Panc1 (cell line): Measurements from ENCODE around the gene GABARAP. TPM values are rescaled to one million over a fixed set of nuclear protein-coding genes. Genes with fewer than 3 reads are reported as not detected.
A peak's percentile ranks its signal among the peaks of the same experiment; 100 is the strongest.

Experiments used
- ATAC-seq: fragments of 200-7000 bp; cut with Tn5 transposase; 2 replicates; pipeline ENCODE4 v1.9.1; 2020; ENCODE audit warnings: mild to moderate bottlenecking, moderate library complexity
- BruUV-seq: library from RNA; stranded (reverse); fragments of 400-500 nt; replicated peaks from 2 replicates; lab custom pipeline; 2021; lab: Mats Ljungman, UMichigan
- CTCF ChIA-PET: fragments of 300-600 bp; sonication (Branson Sonifier 250); formaldehyde crosslinking; loops from one replicate; lab custom pipeline; 2022; ENCODE audit warnings: antibody characterized with exemption; lab: Charles Lee
- POLR2A ChIA-PET: fragments of 300-600 bp; sonication (Branson Sonifier 250); formaldehyde crosslinking; loops from one replicate; lab custom pipeline; 2022; ENCODE audit warnings: antibody characterized with exemption; lab: Charles Lee
- DNase-seq: peaks from one replicate; pipeline ENCODE4 v3.0.0-alpha.2; 2010; ENCODE audit warnings: low read depth, low spot score
- H3K27ac ChIP-seq: 2 replicates; pipeline ENCODE4 v1.5.1; 2011; ENCODE audit warnings: mild to moderate bottlenecking, low read length, inconsistent platforms
- H3K27me3 ChIP-seq: fragments of 200-500 bp; sonication (Bioruptor generic); 2 replicates; pipeline ENCODE4 v1.6.0; 2014; ENCODE audit warnings: low read length, inconsistent platforms; ENCODE audit not compliant: control insufficient read depth, insufficient read depth
- H3K36me3 ChIP-seq: fragments of 200-500 bp; sonication (Bioruptor generic); 2 replicates; pipeline ENCODE4 v1.5.1; 2014; ENCODE audit warnings: inconsistent platforms, mild to moderate bottlenecking, low read length, moderate library complexity; ENCODE audit not compliant: control insufficient read depth, insufficient read depth
- H3K4me1 ChIP-seq: 2 replicates; pipeline ENCODE4 v1.5.1; 2011; ENCODE audit warnings: inconsistent platforms, mild to moderate bottlenecking, low read length, moderate library complexity; ENCODE audit not compliant: control insufficient read depth, insufficient read depth
- H3K4me3 ChIP-seq, 2 experiments: 2 replicates each; pipeline ENCODE4 v1.5.1; 2011 to 2012; ENCODE audit warnings: low read depth in 2 of 2, low read length in 2 of 2, mild to moderate bottlenecking in 2 of 2, inconsistent platforms in 1 of 2, moderate library complexity in 1 of 2
- H3K9me3 ChIP-seq: fragments of 200-500 bp; sonication (Bioruptor generic); 2 replicates; pipeline ENCODE4 v1.5.1; 2014; ENCODE audit warnings: low read depth, mild to moderate bottlenecking, inconsistent platforms, low read length, moderate library complexity; ENCODE audit not compliant: control insufficient read depth, insufficient read depth
- POLR2AphosphoS5 ChIP-seq: IDR thresholded peaks from 2 replicates; pipeline ENCODE4 v1.6.1; 2012; ENCODE audit warnings: mild to moderate bottlenecking, low read depth, low read length, moderate library complexity
- SIN3A ChIP-seq: IDR thresholded peaks from 2 replicates; pipeline ENCODE4 v1.6.1; 2012; ENCODE audit warnings: low read depth, mild to moderate bottlenecking, low read length, moderate library complexity, borderline replicate concordance; ENCODE audit not compliant: insufficient read depth
- TCF7L2 ChIP-seq: IDR thresholded peaks from 2 replicates; pipeline ENCODE4 v1.6.1; 2011; ENCODE audit warnings: mild to moderate bottlenecking, low read depth, low read length, inconsistent platforms
- in situ Hi-C: cut with HindIII; loops from 2 replicates; pipeline ENCODE4 v1.10.0; 2016; ENCODE audit warnings: low sequenced_read_pairs, low pct_unique_long_range_greater_than_20kb
- intact Hi-C: fragments of 100-400 bp; cut with micrococcal nuclease; formaldehyde crosslinking; loops from one replicate; pipeline ENCODE4 v1.10.0; 2022; ENCODE audit not compliant: unreplicated experiment
- total RNA-seq: library from RNA; stranded (reverse); gene quantifications from one replicate; pipeline ENCODE4 v1.2.1, GENCODE V29; 2021; ENCODE audit not compliant: unreplicated experiment
- TF ChIP-seq, protein P1 (sequence below), 2 experiments: IDR thresholded peaks; 2 replicates each; pipeline ENCODE4 v1.6.1; 2011 to 2012; ENCODE audit warnings: low read depth in 2 of 2, control low read depth in 1 of 2, low read length in 1 of 2, mild to moderate bottlenecking in 1 of 2, moderate library complexity in 1 of 2; ENCODE audit not compliant: insufficient read depth in 1 of 2
- TF ChIP-seq, protein P2 (sequence below): fragments of 450-650 bp; IDR thresholded peaks from 2 replicates; pipeline ENCODE4 v1.5.1; 2017; ENCODE audit warnings: mild to moderate bottlenecking

Gene GABARAP
- total RNA-seq, 1 experiment from 2014 or later = 289 TPM

DNA sequence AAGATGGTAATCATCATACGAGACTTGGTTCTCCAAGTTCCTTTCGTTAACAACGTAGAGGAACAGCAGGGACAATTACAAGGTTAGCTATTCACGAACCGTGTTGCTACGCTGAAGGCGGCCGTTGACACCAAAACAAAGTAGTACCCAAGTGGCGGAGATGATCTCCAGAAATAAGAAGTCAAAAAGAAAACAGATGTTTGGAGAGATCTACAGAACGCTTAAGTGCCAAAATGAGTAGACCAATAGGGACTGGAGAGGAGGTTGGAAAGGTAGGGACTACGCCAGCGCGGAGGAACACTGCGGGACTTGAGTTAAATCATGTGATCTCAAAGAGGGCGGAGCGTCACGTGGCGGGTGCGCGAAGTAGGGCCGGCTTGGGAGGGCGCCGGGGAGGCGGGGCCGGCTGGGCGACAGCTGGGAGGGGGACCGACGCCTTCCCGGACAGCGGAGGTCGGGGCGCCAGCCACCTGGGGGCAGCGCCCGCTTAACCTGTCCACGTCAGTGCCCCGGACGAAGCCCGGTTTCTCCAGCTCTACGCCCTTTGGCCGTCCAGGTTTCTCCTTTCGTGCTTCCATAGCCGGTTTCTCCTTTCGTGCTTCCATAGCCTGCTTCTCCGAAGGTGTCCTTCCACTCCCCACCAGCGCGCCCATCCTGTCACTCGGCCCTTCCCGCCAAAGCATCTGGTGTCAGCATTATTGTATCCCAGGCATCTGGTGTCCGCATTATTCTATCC is 636 bp upstream of the GABARAP start:
- in situ Hi-C loops = no loop called here

DNA sequence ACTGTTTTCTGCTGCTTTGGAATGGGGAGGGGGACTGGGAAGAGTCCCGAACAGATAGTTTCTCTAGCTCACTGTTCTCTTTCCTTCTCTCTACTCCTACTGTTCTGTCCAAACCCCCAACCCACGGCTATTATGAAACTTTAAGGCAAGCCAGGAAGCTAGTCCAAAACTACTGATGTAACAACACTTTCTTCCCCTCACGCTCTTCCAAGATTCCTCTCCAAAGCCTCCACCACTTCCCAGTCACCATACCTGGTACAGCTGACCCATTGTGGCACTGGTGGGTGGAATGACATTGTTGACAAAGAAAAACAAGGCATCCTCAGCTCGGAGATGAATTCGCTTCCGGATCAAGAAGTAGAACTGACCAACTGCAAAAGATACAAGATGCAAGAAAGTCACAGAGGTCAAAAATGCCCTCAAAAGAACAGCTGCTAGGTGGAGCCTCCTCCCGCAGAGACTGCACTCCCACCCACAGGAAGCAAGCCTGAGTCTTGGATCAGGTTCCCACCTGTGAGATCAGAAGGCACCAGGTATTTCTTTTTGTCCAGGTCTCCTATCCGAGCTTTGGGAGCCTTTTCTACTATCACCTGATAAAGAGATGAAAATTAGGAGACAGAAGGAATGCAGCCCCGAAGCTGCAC is 1.0 kb downstream of the GABARAP start:
- Histone ChIP-seq H3K4me3 (peak overlapping the region; percentile 87 to 92), H3K27ac (peak overlapping the region; percentile 99), H3K27me3 (no peaks in the 10 kb centered on the region), H3K36me3 (peaks cover 10% of the 10 kb centered on the region), H3K4me1 (peaks cover 26% of the 10 kb centered on the region), H3K9me3 (no peaks in the 10 kb centered on the region)
- ChIA-PET POLR2A (no interaction called here), CTCF (no interaction called here)
- intact Hi-C loops (no loop called here), in situ Hi-C loops (no loop called here)
- ATAC-seq = no peak
- no TSS peak for BruUV-seq
- no peak for DNase-seq
- TF ChIP-seq TCF7L2 (no peak), POLR2AphosphoS5 (no peak), SIN3A (no peak)
- TF ChIP-seq, protein P1, sequence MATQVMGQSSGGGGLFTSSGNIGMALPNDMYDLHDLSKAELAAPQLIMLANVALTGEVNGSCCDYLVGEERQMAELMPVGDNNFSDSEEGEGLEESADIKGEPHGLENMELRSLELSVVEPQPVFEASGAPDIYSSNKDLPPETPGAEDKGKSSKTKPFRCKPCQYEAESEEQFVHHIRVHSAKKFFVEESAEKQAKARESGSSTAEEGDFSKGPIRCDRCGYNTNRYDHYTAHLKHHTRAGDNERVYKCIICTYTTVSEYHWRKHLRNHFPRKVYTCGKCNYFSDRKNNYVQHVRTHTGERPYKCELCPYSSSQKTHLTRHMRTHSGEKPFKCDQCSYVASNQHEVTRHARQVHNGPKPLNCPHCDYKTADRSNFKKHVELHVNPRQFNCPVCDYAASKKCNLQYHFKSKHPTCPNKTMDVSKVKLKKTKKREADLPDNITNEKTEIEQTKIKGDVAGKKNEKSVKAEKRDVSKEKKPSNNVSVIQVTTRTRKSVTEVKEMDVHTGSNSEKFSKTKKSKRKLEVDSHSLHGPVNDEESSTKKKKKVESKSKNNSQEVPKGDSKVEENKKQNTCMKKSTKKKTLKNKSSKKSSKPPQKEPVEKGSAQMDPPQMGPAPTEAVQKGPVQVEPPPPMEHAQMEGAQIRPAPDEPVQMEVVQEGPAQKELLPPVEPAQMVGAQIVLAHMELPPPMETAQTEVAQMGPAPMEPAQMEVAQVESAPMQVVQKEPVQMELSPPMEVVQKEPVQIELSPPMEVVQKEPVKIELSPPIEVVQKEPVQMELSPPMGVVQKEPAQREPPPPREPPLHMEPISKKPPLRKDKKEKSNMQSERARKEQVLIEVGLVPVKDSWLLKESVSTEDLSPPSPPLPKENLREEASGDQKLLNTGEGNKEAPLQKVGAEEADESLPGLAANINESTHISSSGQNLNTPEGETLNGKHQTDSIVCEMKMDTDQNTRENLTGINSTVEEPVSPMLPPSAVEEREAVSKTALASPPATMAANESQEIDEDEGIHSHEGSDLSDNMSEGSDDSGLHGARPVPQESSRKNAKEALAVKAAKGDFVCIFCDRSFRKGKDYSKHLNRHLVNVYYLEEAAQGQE (IDR thresholded peaks at IDR 0.05; ENCODE audit: insufficient read depth in 1 of 2, low read depth in 2 of 2, low read length in 1 of 2) = no peak
- TF ChIP-seq, protein P2, sequence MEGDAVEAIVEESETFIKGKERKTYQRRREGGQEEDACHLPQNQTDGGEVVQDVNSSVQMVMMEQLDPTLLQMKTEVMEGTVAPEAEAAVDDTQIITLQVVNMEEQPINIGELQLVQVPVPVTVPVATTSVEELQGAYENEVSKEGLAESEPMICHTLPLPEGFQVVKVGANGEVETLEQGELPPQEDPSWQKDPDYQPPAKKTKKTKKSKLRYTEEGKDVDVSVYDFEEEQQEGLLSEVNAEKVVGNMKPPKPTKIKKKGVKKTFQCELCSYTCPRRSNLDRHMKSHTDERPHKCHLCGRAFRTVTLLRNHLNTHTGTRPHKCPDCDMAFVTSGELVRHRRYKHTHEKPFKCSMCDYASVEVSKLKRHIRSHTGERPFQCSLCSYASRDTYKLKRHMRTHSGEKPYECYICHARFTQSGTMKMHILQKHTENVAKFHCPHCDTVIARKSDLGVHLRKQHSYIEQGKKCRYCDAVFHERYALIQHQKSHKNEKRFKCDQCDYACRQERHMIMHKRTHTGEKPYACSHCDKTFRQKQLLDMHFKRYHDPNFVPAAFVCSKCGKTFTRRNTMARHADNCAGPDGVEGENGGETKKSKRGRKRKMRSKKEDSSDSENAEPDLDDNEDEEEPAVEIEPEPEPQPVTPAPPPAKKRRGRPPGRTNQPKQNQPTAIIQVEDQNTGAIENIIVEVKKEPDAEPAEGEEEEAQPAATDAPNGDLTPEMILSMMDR = no peak

More for the DNA sequence above, 636 bp upstream of the GABARAP start:
- ChIA-PET CTCF (interaction anchor here (0.7 kb wide), 1 partner anchor 207 kb away, joined by 3 read pairs; no protein-coding TSS in a partner anchor), POLR2A (no interaction called here)
- Histone ChIP-seq H3K27me3 (no peaks in the 10 kb centered on the region), H3K4me3 (peak overlapping the region; percentile 87 to 92), H3K9me3 (no peaks in the 10 kb centered on the region), H3K27ac (peak overlapping the region; percentile 99), H3K36me3 (peaks cover 7% of the 10 kb centered on the region), H3K4me1 (peaks cover 14% of the 10 kb centered on the region)
- DNase-seq (peak; percentile 91), ATAC-seq (peak; percentile 57)
- intact Hi-C loops = no loop called here
- TF ChIP-seq, protein P1 (IDR thresholded peaks at IDR 0.05; ENCODE audit: insufficient read depth in 1 of 2, low read depth in 2 of 2, low read length in 1 of 2) = no peak
- TF ChIP-seq SIN3A (peak; percentile 98; the same call in 1 of the 2 replicates), TCF7L2 (peak; percentile 49; the same call in 1 of the 2 replicates), POLR2AphosphoS5 (peak; percentile 92)
- TF ChIP-seq, protein P2 = no peak; the same call in 1 of the 2 replicates
- no TSS peak for BruUV-seq
